ENCODE measurements around the gene RRP12.
A peak's percentile ranks its signal among the peaks of the same experiment; 100 is the strongest.
"Not testable (repeated sequence)": the region's sequence is repeated elsewhere in the genome, so short reads cannot be mapped to it uniquely, and the experiment has no call there.

The RRP12 gene

GRCh38 chr10:97425964-97426775 lies 25.0 kb upstream of the RRP12 start, which contains the start of gene PGAM1:
Gene PGAM1, plus strand, starts transcription at chr10:97426191. Its CDS starts 117 bp downstream, at chr10:97426308.
- TF ChIP-seq, protein P1, sequence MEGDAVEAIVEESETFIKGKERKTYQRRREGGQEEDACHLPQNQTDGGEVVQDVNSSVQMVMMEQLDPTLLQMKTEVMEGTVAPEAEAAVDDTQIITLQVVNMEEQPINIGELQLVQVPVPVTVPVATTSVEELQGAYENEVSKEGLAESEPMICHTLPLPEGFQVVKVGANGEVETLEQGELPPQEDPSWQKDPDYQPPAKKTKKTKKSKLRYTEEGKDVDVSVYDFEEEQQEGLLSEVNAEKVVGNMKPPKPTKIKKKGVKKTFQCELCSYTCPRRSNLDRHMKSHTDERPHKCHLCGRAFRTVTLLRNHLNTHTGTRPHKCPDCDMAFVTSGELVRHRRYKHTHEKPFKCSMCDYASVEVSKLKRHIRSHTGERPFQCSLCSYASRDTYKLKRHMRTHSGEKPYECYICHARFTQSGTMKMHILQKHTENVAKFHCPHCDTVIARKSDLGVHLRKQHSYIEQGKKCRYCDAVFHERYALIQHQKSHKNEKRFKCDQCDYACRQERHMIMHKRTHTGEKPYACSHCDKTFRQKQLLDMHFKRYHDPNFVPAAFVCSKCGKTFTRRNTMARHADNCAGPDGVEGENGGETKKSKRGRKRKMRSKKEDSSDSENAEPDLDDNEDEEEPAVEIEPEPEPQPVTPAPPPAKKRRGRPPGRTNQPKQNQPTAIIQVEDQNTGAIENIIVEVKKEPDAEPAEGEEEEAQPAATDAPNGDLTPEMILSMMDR (conservative IDR thresholded peaks at IDR 0.05; ENCODE audit: low read depth, low read length) = peak; percentile 69
- peak; percentile 84 for DNase-seq (ENCODE audit: low read depth)
- H3K4me3 ChIP-seq (ENCODE audit: low read length) = peak within 1 kb of the TSS; percentile 95

DNA sequence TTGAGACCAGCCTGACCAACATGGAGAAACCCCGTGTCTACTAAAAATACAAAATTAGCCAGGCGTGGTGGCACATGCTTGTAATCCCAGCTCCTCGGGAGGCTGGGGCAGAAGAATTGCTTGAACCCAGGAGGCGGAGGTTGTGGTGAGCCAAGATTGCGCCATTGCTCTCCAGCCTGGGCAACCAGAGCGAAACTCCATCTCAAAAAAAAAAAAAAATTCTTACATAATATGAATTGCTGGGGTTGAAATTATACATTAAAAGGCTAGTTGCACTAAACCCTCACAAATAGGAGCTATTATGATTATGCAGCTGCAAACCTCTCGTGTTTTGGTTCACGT lies 22.6 kb upstream of the RRP12 start:
- H3K4me3 ChIP-seq (ENCODE audit: low read length); DNase-seq (ENCODE audit: low read depth): not testable (repeated sequence)

GRCh38 chr10:97416565-97416964 lies 15.4 kb upstream of the RRP12 start:
- TF ChIP-seq, protein P1 (conservative IDR thresholded peaks at IDR 0.05; ENCODE audit: low read depth, low read length) = no peak
- DNase-seq (ENCODE audit: low read depth) = no peak
- no peak overlapping the region for H3K4me3 ChIP-seq (ENCODE audit: low read length)

- H3K4me3 ChIP-seq (ENCODE audit: low read length) = no peak overlapping the region
- no peak for DNase-seq (ENCODE audit: low read depth)
- TF ChIP-seq, protein P1 (conservative IDR thresholded peaks at IDR 0.05; ENCODE audit: low read depth, low read length) = no peak
Observed at GRCh38 chr10:97412891-97413304, 11.8 kb upstream of the RRP12 start.

DNA sequence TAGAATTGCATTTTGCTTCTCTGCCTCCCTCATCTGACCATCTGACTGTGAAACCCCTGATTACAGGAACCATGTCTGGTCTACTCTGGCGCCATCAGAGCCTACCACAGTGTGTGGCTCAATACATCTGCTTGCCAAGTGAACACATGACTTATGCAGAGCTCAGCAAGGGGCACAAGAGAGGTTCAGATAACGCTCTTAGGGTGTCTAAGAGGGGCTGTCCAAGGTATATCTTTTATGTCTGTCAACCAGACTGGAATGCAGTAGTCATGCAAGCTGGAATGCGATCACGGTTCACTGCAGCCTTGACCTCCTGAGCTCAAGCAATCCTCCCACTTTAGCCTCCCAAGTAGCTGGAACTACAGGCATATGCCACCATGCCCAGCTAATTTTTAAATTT lies 10.3 kb upstream of the RRP12 start:
- TF ChIP-seq, protein P1 (conservative IDR thresholded peaks at IDR 0.05; ENCODE audit: low read depth, low read length) = no peak
- DNase-seq (ENCODE audit: low read depth) = peak; percentile 62

DNA sequence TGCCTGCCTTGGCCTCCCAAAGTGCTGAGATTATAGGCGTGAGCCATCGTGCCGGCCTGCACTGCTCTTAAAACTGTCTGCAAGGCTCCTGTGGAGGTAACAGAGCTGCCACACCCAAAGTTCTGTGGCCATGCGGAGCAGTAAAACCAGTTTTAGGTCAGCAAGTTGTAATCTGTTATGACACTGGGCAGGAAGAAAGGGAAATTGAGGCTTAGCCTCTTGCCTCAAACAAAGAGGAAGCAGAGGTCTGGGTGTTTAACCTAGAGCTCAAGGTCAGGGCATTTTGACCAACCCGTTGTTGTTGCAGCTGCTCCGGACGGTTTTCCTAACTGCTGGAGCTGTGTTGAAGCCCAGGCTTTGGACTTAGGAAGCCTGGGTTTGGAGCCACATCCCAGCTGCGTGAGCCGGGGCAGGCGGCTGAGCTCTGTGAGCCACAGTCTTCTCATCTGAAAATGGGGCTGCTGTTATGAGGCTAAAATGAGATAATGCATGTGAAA lies 7.4 kb upstream of the RRP12 start:
- no peak for DNase-seq (ENCODE audit: low read depth)
- no peak overlapping the region for H3K4me3 ChIP-seq (ENCODE audit: low read length)
- TF ChIP-seq, protein P1 (conservative IDR thresholded peaks at IDR 0.05; ENCODE audit: low read depth, low read length) = no peak

More for the DNA sequence above, 10.3 kb upstream of the RRP12 start:
- no peak overlapping the region for H3K4me3 ChIP-seq (ENCODE audit: low read length)

DNA sequence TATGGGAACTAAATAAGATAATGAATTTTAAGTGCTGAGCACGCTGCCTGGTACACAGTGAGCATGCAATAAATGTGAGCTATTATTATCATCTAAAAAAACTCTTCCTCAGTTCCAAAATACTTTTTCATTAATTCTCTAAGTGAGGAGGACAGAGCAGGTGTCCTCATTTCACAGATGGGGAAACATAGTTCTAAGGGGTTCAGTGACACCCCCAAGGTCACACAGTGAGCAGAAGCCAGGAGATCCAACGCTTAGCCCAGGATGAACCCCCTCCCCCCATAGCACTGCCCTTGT lies 6.8 kb upstream of the RRP12 start:
- DNase-seq (ENCODE audit: low read depth) = no peak
- TF ChIP-seq, protein P1 (conservative IDR thresholded peaks at IDR 0.05; ENCODE audit: low read depth, low read length) = no peak
- H3K4me3 ChIP-seq (ENCODE audit: low read length) = no peak overlapping the region
